ENCODE measurements around the gene MAGI1.
"Not testable (repeated sequence)": the region's sequence is repeated elsewhere in the genome, so short reads cannot be mapped to it uniquely, and the experiment has no call there.

The MAGI1 gene

DNA sequence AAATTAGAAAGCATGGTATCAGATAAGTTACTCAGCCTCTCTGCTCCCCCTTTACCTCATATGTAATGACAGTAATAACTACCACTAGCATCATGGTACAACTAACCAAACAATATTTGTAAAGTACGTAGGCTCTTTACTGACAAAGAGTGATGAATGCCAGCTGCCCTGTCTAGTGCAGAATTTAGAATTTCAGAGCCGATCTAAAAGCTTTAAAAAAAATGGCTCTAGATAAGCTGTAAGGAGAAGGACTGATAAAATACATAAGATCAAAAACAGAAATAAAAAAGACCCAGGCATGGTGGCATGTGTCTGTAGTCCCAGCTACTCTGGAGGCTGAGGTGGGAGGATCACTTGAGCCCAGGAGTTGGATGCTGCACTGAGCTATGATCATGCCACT, 424.1 kb downstream of the MAGI1 start:
- Histone ChIP-seq H3K4me3 (replicated peaks; ENCODE audit: insufficient read depth, low read length) (no peak overlapping the region), H3K27me3 (ENCODE audit: insufficient read depth, poor library complexity, severe bottlenecking) (no peaks in the 10 kb centered on the region), H3K27ac (replicated peaks) (no peak overlapping the region)
- no peak for TF ChIP-seq SPI1 (IDR thresholded peaks at IDR 0.05; ENCODE audit: borderline replicate concordance, low read depth)
- TF ChIP-seq GABPA (IDR thresholded peaks at IDR 0.05; ENCODE audit: low read depth), result no peak
- TF ChIP-seq POLR2AphosphoS5 (IDR thresholded peaks at IDR 0.05; ENCODE audit: low read depth), result no peak
- TF ChIP-seq, protein P1, sequence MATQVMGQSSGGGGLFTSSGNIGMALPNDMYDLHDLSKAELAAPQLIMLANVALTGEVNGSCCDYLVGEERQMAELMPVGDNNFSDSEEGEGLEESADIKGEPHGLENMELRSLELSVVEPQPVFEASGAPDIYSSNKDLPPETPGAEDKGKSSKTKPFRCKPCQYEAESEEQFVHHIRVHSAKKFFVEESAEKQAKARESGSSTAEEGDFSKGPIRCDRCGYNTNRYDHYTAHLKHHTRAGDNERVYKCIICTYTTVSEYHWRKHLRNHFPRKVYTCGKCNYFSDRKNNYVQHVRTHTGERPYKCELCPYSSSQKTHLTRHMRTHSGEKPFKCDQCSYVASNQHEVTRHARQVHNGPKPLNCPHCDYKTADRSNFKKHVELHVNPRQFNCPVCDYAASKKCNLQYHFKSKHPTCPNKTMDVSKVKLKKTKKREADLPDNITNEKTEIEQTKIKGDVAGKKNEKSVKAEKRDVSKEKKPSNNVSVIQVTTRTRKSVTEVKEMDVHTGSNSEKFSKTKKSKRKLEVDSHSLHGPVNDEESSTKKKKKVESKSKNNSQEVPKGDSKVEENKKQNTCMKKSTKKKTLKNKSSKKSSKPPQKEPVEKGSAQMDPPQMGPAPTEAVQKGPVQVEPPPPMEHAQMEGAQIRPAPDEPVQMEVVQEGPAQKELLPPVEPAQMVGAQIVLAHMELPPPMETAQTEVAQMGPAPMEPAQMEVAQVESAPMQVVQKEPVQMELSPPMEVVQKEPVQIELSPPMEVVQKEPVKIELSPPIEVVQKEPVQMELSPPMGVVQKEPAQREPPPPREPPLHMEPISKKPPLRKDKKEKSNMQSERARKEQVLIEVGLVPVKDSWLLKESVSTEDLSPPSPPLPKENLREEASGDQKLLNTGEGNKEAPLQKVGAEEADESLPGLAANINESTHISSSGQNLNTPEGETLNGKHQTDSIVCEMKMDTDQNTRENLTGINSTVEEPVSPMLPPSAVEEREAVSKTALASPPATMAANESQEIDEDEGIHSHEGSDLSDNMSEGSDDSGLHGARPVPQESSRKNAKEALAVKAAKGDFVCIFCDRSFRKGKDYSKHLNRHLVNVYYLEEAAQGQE (IDR thresholded peaks at IDR 0.05; ENCODE audit: insufficient replicate concordance, low read depth), result no peak
- TF ChIP-seq, protein P2, sequence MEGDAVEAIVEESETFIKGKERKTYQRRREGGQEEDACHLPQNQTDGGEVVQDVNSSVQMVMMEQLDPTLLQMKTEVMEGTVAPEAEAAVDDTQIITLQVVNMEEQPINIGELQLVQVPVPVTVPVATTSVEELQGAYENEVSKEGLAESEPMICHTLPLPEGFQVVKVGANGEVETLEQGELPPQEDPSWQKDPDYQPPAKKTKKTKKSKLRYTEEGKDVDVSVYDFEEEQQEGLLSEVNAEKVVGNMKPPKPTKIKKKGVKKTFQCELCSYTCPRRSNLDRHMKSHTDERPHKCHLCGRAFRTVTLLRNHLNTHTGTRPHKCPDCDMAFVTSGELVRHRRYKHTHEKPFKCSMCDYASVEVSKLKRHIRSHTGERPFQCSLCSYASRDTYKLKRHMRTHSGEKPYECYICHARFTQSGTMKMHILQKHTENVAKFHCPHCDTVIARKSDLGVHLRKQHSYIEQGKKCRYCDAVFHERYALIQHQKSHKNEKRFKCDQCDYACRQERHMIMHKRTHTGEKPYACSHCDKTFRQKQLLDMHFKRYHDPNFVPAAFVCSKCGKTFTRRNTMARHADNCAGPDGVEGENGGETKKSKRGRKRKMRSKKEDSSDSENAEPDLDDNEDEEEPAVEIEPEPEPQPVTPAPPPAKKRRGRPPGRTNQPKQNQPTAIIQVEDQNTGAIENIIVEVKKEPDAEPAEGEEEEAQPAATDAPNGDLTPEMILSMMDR (IDR thresholded peaks at IDR 0.05; ENCODE audit: insufficient read depth, low read length), result no peak
- DNase-seq (ENCODE audit: low read depth in 1 of 2, low spot score in 1 of 2), result no peak

DNA sequence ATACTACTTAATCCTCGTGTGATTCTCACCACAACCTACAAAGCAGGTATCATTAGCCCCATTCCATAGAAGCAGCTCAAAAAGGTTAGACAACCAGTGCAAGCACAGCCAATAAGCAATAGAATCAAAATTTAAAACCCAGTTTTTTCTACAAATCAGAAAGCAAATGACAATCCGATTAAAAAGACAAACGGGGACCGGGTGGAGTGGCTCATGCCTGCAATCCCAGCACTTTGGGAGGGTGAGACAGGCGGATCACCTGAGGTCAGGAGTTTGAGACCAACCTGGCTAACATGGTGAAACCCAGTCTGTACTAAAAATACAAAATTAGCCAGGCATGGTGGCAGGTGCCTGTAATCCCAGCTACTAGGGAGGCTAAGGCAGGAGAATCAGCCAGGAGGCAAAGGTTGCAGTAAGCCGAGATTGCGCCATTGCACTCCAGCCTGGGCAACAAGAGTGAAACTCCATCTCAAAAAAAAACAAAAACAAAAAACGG, 430.7 kb downstream of the MAGI1 start:
- H3K4me3 ChIP-seq (replicated peaks; ENCODE audit: insufficient read depth, low read length); H3K27me3 ChIP-seq (ENCODE audit: insufficient read depth, poor library complexity, severe bottlenecking); DNase-seq (ENCODE audit: low read depth in 1 of 2, low spot score in 1 of 2); H3K27ac ChIP-seq (replicated peaks): not testable (repeated sequence)

DNA sequence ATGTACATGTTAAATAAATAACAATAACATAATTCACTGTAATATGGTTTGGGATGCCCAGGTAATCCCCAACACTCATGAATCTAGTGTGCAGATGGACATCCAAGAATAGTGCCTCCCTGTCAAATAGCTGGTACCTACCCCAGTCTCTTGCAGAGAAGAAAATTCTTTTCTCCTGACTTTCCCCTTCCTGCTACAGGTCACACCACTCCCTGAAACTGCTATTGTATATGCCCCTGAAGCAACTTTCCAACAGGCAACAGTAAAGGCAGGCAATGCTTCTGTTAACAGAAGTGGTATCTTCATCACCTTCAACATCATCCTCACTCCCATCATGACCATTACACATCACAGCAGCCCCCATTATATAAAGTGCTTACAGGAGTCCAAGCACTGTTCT, 431.6 kb downstream of the MAGI1 start:
- H3K27ac ChIP-seq (replicated peaks), result no peak overlapping the region
- no peaks in the 10 kb centered on the region for H3K27me3 ChIP-seq (ENCODE audit: insufficient read depth, poor library complexity, severe bottlenecking)
- H3K4me3 ChIP-seq (replicated peaks; ENCODE audit: insufficient read depth, low read length), result no peak overlapping the region
- DNase-seq (ENCODE audit: low read depth in 1 of 2, low spot score in 1 of 2), result no peak
- TF ChIP-seq SPI1 (IDR thresholded peaks at IDR 0.05; ENCODE audit: borderline replicate concordance, low read depth) (no peak), GABPA (IDR thresholded peaks at IDR 0.05; ENCODE audit: low read depth) (no peak), POLR2AphosphoS5 (IDR thresholded peaks at IDR 0.05; ENCODE audit: low read depth) (no peak)
- TF ChIP-seq, protein P1 (IDR thresholded peaks at IDR 0.05; ENCODE audit: insufficient replicate concordance, low read depth), result no peak
- TF ChIP-seq, protein P2 (IDR thresholded peaks at IDR 0.05; ENCODE audit: insufficient read depth, low read length), result no peak

DNA sequence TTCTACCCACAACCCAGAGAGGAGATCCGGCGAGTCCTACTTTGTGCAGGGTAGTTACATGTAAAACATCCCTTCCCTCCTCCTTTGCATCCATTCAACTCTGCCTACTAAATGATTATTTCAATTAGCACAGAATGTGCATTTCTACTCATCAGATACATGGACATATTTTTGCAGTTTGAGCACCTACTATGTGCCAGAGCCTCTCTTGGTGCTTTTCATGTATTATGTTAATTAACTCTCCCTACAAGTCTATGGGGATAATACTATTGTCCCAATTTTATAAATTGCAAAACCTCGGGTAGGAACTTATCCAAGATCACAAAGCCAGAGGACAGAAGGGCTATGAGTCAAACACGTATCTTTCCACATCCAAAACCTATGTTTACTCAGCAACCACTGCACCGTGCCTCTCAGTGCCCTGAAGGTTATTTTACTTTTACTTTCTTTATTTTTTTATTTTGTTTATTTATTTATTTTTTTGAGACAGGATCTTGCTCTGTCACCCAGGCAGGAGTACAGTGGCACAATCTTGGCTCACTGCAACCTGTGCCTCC, 432.8 kb downstream of the MAGI1 start:
- DNase-seq (ENCODE audit: low read depth in 1 of 2, low spot score in 1 of 2), result no peak
- TF ChIP-seq, protein P2 (IDR thresholded peaks at IDR 0.05; ENCODE audit: insufficient read depth, low read length), result no peak
- TF ChIP-seq, protein P1 (IDR thresholded peaks at IDR 0.05; ENCODE audit: insufficient replicate concordance, low read depth), result no peak
- TF ChIP-seq POLR2AphosphoS5 (IDR thresholded peaks at IDR 0.05; ENCODE audit: low read depth) (no peak), SPI1 (IDR thresholded peaks at IDR 0.05; ENCODE audit: borderline replicate concordance, low read depth) (no peak), GABPA (IDR thresholded peaks at IDR 0.05; ENCODE audit: low read depth) (no peak)

More for the DNA sequence above, 432.8 kb downstream of the MAGI1 start:
- Histone ChIP-seq H3K27me3 (ENCODE audit: insufficient read depth, poor library complexity, severe bottlenecking) (no peaks in the 10 kb centered on the region), H3K4me3 (replicated peaks; ENCODE audit: insufficient read depth, low read length) (no peak overlapping the region), H3K27ac (replicated peaks) (no peak overlapping the region)

Data from HL-60 (cell line).